ENCODE data around the gene ZDHHC14.

ZDHHC14 gene

DNA sequence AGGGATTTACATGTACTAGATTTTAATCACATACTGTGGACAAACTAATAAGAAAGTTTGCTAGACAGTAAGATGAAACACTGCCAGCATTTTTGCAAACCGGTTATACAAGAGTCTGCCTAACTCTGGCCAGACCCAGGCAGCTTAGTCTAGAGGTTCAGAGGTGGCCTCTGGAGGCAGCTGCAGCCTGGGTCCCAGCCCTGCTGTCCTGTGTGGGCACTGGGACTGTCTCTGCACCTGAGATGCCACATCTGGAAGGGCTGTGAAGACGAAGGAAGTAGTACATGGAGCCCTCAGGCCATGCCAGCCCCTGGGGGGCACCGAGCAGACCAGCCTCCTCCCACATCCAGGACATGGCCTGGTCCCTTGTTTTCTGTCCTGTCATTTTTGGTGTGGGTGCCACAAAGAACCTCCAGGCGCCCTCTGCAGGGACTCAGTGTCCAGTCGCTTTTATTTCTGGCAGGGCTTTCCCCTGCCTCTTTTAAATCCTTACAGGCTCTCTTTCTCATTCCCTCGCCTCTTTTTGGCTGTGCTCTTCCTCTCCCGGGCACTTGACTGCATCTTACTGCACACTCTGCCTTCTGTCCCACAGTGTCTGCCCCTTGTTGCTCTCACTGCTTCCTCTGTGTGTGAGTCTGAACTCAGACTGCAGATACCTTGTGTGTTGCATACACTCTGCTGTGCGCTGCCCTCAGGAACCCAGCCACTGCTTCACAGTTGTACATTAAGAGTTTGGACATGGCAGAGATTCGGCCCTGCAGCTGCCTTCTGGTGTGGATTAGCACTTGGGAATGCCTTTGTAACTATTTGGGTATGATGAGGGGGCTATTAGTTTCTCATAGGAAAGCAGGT is 216.7 kb downstream of the ZDHHC14 start:
- no peaks in the 10 kb centered on the region for H3K79me2 ChIP-seq (ENCODE audit: insufficient read depth, low read length)
- H4K20me1 ChIP-seq (ENCODE audit: low read depth, low read length) = no peaks in the 10 kb centered on the region
- H3K4me2 ChIP-seq (ENCODE audit: low read depth, low read length, poor library complexity, severe bottlenecking) = no peak overlapping the region
- no peak overlapping the region for H2AFZ ChIP-seq (ENCODE audit: low read depth, low read length, severe bottlenecking)
- H3F3A ChIP-seq (ENCODE audit: insufficient read depth) = no peaks in the 10 kb centered on the region
- H3K27me3 ChIP-seq (ENCODE audit: low read length) = no peaks in the 10 kb centered on the region
- TF ChIP-seq EZH2phosphoT487 (conservative IDR thresholded peaks at IDR 0.05; ENCODE audit: low read length) = no peak
- TF ChIP-seq, protein P1, sequence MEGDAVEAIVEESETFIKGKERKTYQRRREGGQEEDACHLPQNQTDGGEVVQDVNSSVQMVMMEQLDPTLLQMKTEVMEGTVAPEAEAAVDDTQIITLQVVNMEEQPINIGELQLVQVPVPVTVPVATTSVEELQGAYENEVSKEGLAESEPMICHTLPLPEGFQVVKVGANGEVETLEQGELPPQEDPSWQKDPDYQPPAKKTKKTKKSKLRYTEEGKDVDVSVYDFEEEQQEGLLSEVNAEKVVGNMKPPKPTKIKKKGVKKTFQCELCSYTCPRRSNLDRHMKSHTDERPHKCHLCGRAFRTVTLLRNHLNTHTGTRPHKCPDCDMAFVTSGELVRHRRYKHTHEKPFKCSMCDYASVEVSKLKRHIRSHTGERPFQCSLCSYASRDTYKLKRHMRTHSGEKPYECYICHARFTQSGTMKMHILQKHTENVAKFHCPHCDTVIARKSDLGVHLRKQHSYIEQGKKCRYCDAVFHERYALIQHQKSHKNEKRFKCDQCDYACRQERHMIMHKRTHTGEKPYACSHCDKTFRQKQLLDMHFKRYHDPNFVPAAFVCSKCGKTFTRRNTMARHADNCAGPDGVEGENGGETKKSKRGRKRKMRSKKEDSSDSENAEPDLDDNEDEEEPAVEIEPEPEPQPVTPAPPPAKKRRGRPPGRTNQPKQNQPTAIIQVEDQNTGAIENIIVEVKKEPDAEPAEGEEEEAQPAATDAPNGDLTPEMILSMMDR (IDR thresholded peaks at IDR 0.05; ENCODE audit: insufficient read depth, low read length, poor library complexity, severe bottlenecking) = no peak
- no peaks in the 10 kb centered on the region for H3K36me3 ChIP-seq (ENCODE audit: low read length)
- H3K9me2 ChIP-seq (replicated peaks; ENCODE audit: insufficient read depth, low read length) = no peaks in the 10 kb centered on the region
- no peaks in the 10 kb centered on the region for H3K9me3 ChIP-seq (ENCODE audit: insufficient read depth, low read length)
- no peak overlapping the region for H3K4me3 ChIP-seq (ENCODE audit: insufficient read depth, low read length, poor library complexity, severe bottlenecking)
- H3K27ac ChIP-seq (ENCODE audit: low read depth, low read length) = no peak overlapping the region
- no peak overlapping the region for H3K9ac ChIP-seq (ENCODE audit: low read length)

DNA sequence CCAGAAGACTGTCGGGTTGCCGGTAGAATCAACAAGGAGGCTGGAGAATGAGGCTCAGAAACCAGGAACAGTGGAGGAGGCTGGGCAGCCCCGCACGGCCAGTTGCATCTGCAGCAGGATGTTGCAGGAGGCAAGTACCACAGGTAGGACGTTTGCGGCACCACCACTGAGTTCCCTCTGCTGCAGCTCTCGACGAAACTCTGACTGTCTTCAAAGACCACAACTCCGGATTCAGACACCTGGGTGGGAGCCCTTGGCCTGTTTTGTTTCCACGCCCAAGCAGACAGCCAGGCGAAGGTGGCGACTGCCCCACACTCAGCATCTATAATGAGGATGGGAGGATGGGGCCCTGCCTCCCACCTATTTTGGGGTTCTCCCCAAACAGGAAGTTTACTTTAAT is 218.2 kb downstream of the ZDHHC14 start:
- H3K4me3 ChIP-seq (ENCODE audit: insufficient read depth, low read length, poor library complexity, severe bottlenecking) = no peak overlapping the region
- no peak for TF ChIP-seq EZH2phosphoT487 (conservative IDR thresholded peaks at IDR 0.05; ENCODE audit: low read length)
- TF ChIP-seq, protein P1 (IDR thresholded peaks at IDR 0.05; ENCODE audit: insufficient read depth, low read length, poor library complexity, severe bottlenecking) = no peak
- H3F3A ChIP-seq (ENCODE audit: insufficient read depth) = no peaks in the 10 kb centered on the region

DNA sequence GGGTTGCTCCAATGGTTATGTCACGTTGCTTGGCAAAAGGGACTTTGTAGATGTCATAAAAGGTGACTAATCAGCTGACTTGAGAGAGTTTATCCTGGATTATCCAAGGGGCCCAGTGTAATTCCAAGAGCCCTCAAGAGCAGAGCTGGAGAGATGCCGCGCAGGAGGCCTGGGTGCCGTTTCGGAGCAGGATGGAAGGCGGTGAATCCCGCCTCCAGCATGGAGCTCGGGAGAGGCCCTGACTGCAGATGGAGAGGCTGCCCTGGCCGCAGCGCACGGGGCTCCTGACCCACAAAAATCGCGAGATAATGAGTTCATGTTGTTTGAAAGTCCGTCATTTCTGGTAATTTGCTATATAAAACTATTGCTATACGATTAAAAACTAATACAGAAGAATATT is 219.8 kb downstream of the ZDHHC14 start:
- no peak for TF ChIP-seq EZH2phosphoT487 (conservative IDR thresholded peaks at IDR 0.05; ENCODE audit: low read length)
- TF ChIP-seq, protein P1 (IDR thresholded peaks at IDR 0.05; ENCODE audit: insufficient read depth, low read length, poor library complexity, severe bottlenecking) = no peak
- no peak overlapping the region for H3K27ac ChIP-seq (ENCODE audit: low read depth, low read length)
- no peak overlapping the region for H2AFZ ChIP-seq (ENCODE audit: low read depth, low read length, severe bottlenecking)
- H3K9me3 ChIP-seq (ENCODE audit: insufficient read depth, low read length) = no peaks in the 10 kb centered on the region
- no peaks in the 10 kb centered on the region for H3K36me3 ChIP-seq (ENCODE audit: low read length)
- no peak overlapping the region for H3K9ac ChIP-seq (ENCODE audit: low read length)
- H3K4me2 ChIP-seq (ENCODE audit: low read depth, low read length, poor library complexity, severe bottlenecking) = no peak overlapping the region
- H3K27me3 ChIP-seq (ENCODE audit: low read length) = no peaks in the 10 kb centered on the region
- no peaks in the 10 kb centered on the region for H3K79me2 ChIP-seq (ENCODE audit: insufficient read depth, low read length)
- H3K9me2 ChIP-seq (replicated peaks; ENCODE audit: insufficient read depth, low read length) = no peaks in the 10 kb centered on the region
- H3K4me3 ChIP-seq (ENCODE audit: insufficient read depth, low read length, poor library complexity, severe bottlenecking) = no peak overlapping the region
- H4K20me1 ChIP-seq (ENCODE audit: low read depth, low read length) = no peaks in the 10 kb centered on the region
- no peaks in the 10 kb centered on the region for H3F3A ChIP-seq (ENCODE audit: insufficient read depth)

More for the DNA sequence above, 218.2 kb downstream of the ZDHHC14 start:
- Histone ChIP-seq H3K36me3 (ENCODE audit: low read length) (no peaks in the 10 kb centered on the region), H3K9me2 (replicated peaks; ENCODE audit: insufficient read depth, low read length) (no peaks in the 10 kb centered on the region), H3K9me3 (ENCODE audit: insufficient read depth, low read length) (no peaks in the 10 kb centered on the region), H4K20me1 (ENCODE audit: low read depth, low read length) (no peaks in the 10 kb centered on the region), H2AFZ (ENCODE audit: low read depth, low read length, severe bottlenecking) (no peak overlapping the region), H3K79me2 (ENCODE audit: insufficient read depth, low read length) (no peaks in the 10 kb centered on the region), H3K27ac (ENCODE audit: low read depth, low read length) (no peak overlapping the region), H3K27me3 (ENCODE audit: low read length) (no peaks in the 10 kb centered on the region), H3K9ac (ENCODE audit: low read length) (no peak overlapping the region), H3K4me2 (ENCODE audit: low read depth, low read length, poor library complexity, severe bottlenecking) (no peak overlapping the region)
